HG02840 (cell line): ENCODE results near the gene SPEF1.

Experiments
- ATAC-seq: cut with Tn5 transposase; IDR thresholded peaks from one replicate; pipeline ENCODE4 v1.9.1; 2021; ENCODE audit warnings: mild to moderate bottlenecking, moderate library complexity, moderate number of reproducible peaks; ENCODE audit not compliant: unreplicated experiment, low FRiP score

SPEF1 gene

GRCh38 chr20:3733119-3733995, 47.9 kb downstream of the SPEF1 start:
- no peak for ATAC-seq

GRCh38 chr20:3732327-3733118, 48.7 kb downstream of the SPEF1 start, which contains the start of gene HSPA12B:
Gene HSPA12B, plus strand, starts transcription at chr20:3732685. Its CDS starts 5,990 bp downstream, at chr20:3738675.
- no peak for ATAC-seq

GRCh38 chr20:3731944-3732326, 49.3 kb downstream of the SPEF1 start:
- ATAC-seq = no peak

GRCh38 chr20:3730803-3731672, 50.2 kb downstream of the SPEF1 start:
- no peak for ATAC-seq

- no peak for ATAC-seq
These were observed 51.3 kb downstream of the SPEF1 start for GRCh38 chr20:3729811-3730540.

GRCh38 chr20:3729378-3729777, 51.9 kb downstream of the SPEF1 start:
- no peak for ATAC-seq

- no peak for ATAC-seq
These were observed 52.4 kb downstream of the SPEF1 start for GRCh38 chr20:3728876-3729275.

GRCh38 chr20:3728354-3728753, 52.9 kb downstream of the SPEF1 start:
- ATAC-seq = no peak
